EL (cell line): Measurements from ENCODE around the gene TENM4.

Experiments used
- DNase-seq: peaks from one replicate; pipeline ENCODE4 v3.0.0-alpha.2; 2016

TENM4 gene

DNA sequence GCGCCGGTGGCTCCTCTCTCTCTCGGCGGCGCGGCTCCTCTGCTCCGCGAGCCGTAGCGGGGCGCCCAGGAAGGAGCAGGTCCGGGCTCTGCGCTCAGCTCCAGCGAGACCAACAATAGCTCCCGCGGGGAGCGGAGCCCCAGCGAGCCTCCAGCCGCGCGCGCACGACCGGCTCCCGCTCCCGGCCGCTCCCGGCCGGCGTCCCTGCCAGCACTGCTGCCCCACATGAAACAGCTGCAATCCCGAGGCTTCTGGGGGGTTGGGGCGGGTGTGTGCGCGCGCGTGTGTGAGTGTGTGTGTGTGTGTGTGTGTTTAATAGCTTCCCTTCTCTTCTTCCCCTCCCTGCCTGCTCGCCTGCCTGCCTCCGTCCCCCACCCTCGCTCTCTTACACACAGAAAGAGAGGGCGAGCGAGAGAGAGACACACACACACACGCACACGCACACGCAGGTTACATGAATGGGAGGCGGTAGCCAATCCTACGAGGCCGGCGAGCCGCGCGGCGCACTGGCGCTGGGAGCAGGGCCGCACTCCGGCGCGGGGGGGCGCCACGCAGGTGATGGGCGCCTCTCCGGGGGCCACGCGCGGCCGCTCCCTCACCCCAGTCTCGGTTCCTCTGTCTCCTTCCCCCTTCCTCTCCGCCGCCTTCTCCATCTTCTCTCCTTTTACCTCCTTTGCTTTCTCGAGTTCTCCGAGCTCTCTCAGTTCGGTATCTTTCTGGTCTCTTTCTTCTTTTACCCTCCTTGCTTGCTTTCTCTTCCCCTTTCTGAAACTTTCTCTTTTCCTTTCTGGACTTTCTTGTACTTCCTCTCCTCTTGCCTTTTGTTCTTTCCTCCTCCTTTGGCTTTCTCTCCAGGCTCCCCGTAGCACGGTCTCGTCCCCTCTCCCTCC is at the start of gene TENM4:
Gene TENM4 (minus strand): TSS at position 460 of the 890 bp plus-strand sequence. CDS start 371,086 bp downstream, outside the sequence.
- peak; percentile 39 for DNase-seq

DNA sequence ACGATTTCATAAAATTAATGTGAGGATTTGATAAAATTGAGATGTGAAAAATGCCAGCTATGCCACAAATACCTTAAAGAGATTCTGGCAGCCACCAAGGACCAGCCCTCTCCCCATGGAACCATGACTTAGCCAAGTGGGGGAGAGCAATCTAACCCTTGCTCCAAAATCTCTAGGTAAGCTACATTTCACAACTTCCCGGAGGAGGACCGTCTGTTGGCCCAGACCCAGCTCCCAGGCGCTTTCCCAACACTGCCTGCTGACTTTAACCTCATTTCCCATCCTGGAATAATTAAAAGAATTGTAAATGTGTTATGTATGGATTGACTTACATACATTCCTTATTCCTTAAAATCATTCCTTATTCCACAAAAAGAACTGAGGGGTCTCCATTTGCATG is 47.5 kb upstream of the TENM4 start:
- DNase-seq = no peak

DNA sequence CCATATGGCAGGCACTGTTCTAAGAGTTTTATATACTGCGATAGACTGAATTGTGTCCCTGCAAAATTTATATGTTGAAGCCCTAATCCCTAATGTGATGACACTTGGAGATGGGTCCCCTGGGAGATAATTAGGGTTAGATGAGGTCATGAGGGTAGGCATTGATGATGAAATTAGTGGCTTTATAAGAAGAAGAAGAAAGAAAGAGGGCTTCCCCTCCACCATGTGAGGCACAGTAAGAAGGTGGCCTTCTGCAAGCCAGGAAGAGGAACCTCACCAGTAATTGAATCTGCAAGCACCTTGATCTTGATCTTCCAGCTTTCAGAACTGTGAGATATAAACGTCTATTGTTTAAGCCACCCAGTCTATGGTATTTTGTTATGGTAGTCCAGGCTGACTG is 46.6 kb upstream of the TENM4 start:
- DNase-seq = no peak

DNA sequence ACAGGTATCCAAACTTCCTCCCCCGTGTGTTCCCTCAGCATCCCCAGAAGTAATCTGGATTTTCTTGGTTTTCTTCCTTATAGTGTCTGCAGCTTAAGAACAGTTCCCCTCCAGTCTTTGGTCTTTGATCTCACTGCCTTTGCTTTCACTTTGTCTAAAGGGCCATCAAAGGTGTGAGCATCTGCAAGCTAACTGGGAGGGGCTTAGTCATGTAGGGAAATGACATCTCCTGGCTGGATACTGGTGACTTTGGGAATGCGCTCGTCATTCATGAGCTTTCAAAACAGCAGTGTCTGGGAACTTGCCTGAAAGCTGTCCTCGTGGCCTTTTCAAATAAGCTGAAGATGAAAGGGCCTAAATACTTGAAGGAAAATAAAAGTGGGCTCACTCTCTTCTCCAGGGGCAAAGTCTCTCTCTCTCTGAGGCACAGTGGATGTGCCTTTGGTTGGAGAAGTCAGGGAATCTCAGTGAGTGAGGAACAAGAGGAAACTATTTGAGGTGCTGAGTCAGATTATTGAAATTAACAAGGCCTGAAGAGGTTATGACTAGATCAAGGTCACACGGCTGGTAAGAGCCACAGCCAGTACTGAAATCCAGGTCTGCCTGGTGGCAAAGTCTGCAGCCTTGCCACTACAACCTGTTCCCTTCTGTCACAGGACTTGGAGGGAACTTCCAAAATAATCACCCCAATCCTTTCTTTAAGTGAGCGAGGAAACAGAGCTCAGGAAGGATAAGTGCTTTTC is 45.6 kb upstream of the TENM4 start:
- no peak for DNase-seq

DNA sequence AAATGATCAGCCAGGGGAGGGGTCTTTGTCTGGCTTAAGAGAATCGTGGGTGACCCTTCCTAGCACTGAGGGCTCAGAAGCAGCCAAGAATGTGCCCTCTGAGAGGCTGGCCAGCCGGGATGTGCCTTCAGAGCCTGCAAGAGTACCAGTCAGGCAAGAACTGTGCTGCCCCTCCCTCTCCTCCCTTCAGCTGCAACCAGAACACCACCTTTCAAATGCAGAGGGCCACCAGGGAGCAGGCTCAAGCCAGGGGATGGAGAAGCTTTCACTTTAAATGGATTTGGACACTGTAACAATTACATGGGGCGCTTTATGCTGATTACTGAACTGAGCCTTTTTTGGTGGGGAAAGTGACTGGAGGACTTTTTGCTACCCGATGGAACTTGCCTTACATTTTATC is 44.9 kb upstream of the TENM4 start:
- no peak for DNase-seq

DNA sequence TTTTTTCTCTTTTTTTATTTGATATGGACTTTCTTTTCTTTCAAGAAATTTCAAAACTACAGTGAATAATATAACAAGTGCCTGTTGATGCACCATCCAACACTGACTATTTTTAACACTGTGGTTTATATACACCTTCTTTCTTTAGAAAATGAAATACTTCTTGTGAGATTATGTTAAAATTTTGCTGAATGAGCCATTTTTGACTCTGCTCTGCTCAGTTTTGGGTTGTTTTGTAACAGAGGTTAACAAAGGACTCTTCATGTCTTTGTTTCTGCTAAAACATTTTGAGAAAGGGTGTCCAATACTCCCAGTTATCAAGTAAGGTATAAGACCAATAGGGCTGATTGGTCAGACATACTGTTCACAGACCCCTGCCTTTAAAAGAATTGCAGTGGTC is 44.0 kb upstream of the TENM4 start:
- DNase-seq = no peak

DNA sequence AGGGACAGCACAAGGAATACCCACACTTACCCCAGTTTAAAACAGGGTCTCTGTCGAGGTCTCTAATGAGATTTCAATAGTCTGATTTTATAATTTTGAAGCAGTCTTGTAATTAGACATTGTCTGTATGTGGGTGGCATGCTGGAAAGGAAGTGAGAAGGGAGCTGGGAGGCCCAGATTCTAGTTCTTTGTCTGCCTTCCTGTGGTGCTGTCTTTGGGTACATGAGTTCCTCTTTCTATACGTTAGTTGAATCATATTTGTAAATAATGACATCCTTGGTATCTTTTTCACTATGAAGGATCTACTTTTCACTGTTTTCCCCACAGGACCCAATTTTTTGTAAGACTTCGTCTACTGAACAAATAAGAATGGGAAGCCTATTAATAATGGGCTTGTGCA is 42.0 kb upstream of the TENM4 start:
- DNase-seq = no peak

DNA sequence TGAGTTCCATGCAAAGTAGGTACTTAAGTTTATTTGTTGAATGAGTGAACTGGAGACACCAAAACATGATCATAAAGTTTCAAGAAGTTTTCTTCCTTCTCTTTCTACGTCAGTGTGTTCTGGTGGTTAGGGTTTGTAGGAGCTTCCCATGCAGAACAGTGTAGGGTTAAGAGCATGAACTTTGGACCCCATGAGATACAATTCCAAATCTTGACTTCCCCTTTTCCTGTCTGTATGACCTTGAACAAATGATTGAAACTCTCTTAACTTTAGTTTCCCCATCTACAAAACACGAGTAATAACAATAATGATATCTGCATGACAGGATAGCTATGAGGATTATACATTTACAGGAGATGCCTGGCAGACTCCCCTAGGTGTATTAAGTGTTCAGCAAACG is 41.0 kb upstream of the TENM4 start:
- no peak for DNase-seq

DNA sequence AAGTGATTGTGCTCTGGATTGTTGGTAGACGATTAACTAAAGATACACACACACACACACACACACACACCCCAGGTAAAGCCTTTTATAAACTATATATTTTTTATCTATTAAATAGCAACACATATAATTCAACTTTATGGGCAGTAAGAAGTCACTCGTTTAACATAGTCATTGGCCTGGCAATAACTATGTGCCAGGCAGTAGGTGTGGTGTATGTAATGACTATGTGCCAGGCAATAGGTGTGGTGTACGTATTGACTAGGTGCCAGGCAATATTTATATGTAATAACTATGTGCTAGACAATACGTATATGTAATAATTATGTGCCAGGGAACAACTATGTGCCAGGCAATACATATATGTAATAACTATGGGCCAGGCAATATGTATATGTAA is 40.0 kb upstream of the TENM4 start:
- no peak for DNase-seq

DNA sequence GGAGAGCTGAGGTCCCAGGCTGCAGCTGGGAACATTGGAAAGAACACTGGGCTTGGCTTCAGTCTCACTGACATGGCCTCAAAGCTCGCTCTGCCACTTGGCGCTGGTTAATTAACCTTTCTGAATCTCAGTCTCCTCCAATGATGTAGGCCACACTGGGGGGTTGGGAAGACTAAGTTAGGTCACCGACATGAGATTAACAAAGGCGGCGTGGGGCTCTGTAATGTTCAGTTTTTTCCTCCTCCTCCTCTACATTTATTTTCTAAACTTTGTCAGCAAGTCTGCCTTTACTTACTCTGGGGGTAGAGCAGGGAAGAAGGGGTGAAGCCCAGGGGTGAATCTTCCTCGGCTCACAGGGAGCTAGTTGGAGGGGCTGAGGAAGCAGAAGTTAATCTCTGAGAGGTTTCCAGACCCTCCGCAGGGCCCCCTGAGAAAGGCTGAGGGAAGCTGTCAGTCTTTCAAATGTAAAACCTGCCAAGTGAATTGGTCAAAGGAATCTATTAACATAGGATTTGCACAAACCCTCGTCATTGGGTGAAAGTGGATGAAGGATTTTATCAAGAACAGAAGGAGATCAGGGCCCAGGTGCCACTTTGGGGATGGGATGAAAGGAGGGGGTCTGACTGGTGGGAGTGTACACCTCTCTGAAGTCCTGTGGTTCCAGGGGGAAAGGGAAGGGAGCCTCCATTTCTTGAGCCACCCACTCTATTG is 32.1 kb upstream of the TENM4 start:
- DNase-seq = no peak

DNA sequence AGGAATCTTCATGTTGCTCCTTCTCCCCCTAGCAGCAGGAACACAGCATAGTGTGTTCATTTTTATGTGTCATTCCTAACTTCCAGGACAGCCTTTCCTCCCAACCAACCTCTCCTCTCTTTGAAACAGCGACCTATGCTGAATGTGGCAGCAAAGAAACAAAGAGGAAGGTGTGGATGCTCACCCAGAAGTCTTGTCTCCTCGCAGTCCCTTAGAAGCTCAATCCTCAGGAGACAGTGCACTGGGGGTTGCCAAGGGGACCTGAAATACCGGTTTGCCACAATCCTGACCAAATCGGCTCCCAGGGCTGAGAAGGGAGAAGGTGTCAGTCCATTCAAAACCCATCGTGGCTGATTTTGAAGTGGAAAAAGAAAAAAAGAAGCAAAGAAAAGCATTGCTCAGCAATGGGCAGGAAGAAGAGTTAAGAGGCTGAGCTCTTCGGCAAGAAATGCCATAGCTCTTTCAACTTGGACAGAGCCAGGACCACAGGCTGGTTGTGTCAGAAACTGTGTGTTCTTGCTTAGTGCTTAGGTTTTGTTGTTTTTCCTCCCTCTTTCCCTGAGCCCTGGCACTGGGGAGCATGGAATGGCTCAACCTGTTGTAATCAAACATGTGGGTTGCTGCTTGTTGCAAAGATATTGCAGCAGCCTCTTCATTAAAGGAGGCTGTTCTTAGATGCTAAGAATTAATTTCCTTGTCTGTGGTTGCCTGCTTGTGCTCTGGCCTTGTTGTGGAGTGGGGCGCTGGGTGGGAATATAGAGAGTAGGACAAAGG is 30.4 kb upstream of the TENM4 start:
- no peak for DNase-seq

DNA sequence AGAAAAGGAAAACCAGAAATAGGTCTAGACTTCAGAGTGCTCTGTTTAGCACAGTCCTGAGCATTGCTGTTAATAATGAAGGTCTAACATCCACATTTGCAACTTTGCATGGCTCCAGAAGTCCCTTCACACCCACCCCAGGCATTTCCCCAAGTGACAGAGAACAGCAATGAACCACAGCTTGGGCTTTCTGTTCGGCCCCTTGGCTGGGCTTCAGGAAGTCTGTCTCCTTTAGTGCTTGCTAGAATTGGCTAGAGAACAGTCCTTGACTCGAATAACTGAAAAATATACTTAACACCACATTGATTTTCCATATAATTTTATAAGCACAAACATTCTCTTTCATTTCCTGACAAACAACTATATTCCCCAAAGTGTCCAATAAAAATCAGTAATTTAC is 29.3 kb upstream of the TENM4 start:
- DNase-seq = no peak

DNA sequence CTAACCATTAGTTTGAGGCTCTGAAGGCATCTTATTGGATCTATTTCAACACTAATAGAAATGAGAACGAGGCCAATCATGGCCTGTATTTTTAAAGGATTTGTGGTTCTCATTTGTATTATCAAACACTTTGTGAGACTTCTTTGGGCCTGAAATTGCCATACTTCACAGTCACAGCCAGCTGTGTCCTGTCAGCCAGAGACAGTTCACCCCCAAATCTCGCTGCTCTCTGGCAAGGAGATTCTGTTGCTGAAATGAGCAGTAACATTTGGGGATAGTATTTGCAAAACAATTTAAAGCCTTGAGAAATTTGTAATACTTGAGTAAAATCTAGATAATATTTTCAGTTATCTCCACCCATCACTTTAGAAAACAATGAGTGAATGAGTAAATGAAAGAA is 26.9 kb upstream of the TENM4 start:
- no peak for DNase-seq

DNA sequence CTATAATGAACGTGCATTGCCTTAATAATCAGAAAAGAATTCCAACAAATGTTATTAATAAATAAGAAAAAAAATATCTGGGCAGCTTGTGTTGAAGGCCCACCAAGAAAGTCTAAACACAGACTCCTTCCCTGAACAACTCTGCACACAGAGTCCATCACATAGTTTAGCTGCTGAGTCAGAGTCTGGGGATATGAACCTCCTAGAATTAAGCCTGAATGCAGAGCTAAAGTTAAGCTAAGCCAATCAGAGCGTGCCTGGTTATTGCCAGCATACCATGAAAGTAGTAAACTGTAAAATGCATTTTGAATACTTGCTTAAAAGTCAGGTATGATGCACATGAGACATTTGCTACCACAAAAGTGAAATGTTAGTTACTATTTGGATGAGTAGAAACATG is 25.6 kb upstream of the TENM4 start:
- peak; percentile 30 for DNase-seq

DNA sequence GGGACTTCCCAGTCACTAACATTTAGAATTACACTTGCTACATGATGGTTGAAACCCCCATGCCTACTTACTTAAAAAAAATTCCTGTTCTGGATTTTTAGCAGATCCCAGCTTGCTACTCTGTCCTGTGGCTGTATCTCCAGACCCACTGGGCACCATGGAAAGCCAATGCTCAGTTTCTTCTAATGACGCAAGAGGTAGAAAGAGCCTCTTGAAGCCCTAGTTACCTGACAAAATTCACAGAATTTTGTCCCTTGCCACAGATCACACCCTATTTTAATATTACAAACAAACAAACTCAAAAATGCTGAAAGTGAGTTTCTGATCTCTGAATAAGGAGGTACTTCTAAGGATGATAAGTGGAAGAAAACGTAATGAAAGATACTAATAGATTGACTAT is 24.3 kb upstream of the TENM4 start:
- DNase-seq = no peak

DNA sequence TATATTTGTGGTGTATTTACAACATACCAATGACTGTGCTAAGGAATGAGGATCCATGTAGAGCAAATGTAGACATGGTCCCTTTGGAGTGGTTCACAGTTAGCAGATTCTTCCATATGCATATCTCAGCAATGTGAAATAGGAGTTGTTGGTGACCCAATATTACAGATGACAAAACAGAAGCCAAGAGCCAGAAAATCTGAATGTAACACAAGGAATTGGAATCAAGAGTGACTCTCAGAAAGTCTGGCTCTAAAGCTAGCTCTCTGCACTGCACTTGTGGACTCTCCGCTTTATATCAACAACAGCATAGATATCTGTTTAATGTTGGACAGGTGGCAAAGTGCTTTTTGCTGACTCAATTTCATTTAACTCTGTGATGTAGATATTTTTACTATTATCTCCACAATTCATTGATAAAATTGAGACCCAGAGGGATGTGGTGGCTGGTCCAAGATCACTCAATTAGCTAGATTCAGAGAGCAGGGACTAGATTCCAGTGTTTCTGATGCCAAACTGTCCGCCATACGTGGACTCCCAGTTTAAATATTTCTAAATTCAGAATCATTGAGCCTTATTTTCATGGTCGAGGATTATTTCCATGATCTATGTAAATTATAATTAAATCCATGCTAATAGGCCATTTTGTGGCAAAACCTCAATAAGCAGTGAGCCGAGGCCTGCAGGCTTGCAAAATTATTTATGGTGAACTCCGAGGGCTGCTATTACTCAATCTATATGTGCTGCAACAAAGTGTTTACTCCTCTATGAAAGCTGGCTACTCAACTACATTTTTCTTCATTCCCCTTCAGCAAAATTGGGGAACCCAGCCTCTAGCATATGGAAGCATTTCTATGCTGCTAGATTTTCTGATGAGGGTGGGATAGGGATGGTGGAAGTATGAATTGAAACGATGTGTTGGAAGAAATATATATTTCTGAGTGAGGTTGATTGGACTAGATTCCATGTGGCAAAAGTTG is 21.1 kb upstream of the TENM4 start:
- no peak for DNase-seq

DNA sequence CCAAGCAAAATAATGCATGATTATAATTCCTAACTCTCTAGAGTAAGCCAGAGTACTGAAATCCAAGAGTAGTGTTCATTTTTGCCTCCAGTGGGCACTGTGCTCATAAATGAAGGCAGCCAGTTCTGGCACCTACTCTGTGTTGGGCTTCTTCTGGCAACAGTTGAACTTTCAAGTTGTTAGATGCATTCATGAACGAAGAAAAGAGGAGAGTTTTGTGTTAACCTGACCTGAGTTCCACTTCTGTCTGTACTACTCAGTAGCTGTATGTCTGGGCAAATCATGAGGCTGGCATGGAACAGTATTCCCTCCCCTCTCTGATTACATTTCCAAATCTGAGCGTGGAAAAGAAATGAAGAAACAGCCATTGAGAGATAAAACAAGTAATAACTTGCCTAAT is 20.3 kb upstream of the TENM4 start:
- peak; percentile 25 for DNase-seq

DNA sequence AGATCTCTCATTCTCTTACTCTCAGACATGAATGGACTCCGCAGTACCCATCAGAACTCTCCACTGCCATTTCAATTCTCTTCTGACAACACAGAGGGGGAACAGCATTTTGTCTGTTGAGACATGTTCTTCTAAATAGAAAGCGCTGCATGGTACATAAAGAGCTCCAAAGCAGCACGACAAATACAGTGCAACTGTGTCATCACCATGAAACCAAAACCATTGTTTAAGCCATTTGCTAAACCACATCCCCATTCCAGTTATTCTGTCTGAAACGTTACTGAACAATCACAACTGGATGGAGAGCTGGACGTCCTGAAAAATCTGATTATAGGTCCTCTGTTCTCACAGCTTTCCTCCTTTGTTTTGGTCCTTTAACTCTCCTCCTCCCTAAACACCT is 17.9 kb upstream of the TENM4 start:
- DNase-seq = no peak

DNA sequence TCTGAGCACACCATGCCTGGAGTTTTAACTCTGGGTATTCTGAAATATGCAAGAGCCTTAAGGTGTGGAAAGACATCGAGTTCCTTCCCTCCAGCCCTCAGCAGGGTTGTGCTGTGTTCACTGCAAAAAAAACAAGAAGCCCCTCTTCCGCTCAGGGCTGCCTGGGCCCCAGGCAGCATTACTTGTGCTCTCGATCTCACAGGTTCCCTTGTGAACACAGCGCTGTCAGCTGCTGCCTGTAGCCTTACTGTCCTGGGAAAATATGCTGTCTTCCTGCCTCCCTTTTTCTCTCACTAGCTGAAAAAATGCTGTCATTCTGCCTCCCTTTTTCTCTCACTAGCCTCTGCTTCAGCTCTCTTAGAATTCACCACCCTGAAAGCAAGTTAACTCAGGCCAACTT is 15.7 kb upstream of the TENM4 start:
- no peak for DNase-seq

DNA sequence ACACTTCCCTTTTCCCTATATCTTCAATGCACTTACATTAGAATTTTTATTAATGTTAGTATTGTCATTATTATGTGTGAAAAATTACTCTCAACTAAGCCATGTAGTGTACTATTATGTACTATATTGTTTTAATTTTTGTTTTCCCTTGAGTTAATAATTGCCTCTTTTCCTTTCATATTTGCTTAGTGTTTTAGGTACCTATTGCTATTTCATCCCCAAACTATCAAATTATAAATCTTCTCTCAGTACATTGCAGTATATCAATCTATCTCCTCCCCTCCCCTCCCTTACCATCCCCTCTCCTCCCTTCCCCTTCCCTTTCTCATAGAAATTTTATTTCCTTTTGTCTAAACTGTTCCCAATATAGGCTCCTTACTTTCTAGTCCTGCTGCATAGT is 12.8 kb upstream of the TENM4 start:
- no peak for DNase-seq

DNA sequence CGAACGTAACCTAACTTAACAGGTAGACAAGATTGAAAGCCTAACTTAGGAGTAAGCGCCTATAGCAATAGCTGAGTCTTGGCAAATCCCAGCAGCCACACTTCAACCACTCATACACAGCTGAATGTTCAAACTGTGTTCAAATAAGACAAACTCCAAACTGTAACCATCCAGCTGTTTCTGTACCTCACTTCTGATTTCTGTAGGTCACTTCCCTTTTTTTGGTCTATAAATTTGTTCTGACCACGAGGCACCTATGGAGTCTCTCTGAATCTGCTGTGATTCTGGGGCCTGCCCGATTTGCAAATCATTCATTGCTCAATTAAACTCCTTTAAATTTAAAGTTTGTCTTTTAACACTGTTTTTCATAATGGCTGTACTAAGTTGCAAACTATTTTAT is 8.2 kb upstream of the TENM4 start:
- DNase-seq = no peak
